Right ventricle myocardium inferior (tissue), 1 donor: ENCODE measurements around the gene CDH20. TPM values are rescaled to one million over a fixed set of nuclear protein-coding genes. Genes with fewer than 3 reads are reported as not detected.

Experiments used
- ATAC-seq: fragments of 200-7000 bp; cut with Tn5 transposase; one replicate; pipeline ENCODE4 v1.9.1; 2020; ENCODE audit warnings: mild to moderate bottlenecking, moderate library complexity
- DNase-seq: peaks from one replicate; pipeline ENCODE4 v3.0.0; 2021; ENCODE audit errors: missing footprints
- intact Hi-C: fragments of 100-400 bp; cut with DNase I; formaldehyde crosslinking; loops from one replicate; pipeline ENCODE4 v1.11.0; 2022
- total RNA-seq: library from RNA; stranded (reverse); fragmentation: NEBNext Ultra II Directional; extraction: Animal tissue kit (Norgen Biotek cat#: 25700); gene quantifications from one replicate; pipeline ENCODE4 v1.2.1, GENCODE V29; 2021
- donor health status: DM: no; HTN: yes; CAD: no; lungs with severe emphysema.

CDH20 gene
- total RNA-seq, 1 donor from 2014 or later: not detected

GRCh38 chr18:61587865-61588264, 254.6 kb downstream of the CDH20 start:
- intact Hi-C loops: loop anchor here (10.0 kb wide), 1 partner anchor 147 kb away; no protein-coding TSS in a partner anchor
- ATAC-seq (no peak), DNase-seq (no peak)

- DNase-seq (no peak), ATAC-seq (peak; percentile 38)
- intact Hi-C loops: loop anchor here (10.0 kb wide), 1 partner anchor 146 kb away; no protein-coding TSS in a partner anchor
These were observed 256.0 kb downstream of the CDH20 start for GRCh38 chr18:61589053-61589723.

GRCh38 chr18:61589724-61590065, 256.5 kb downstream of the CDH20 start:
- intact Hi-C loops: loop anchor here (10.0 kb wide), 1 partner anchor 145 kb away; no protein-coding TSS in a partner anchor
- no peak for DNase-seq
- no peak for ATAC-seq

- intact Hi-C loops: no loop called here
- peak; percentile 58 for ATAC-seq
- DNase-seq: no peak
These were observed 258.0 kb downstream of the CDH20 start for GRCh38 chr18:61591253-61591652.

GRCh38 chr18:61595615-61596251, 262.5 kb downstream of the CDH20 start:
- ATAC-seq: no peak
- intact Hi-C loops: no loop called here
- no peak for DNase-seq

GRCh38 chr18:61596296-61596695, 263.1 kb downstream of the CDH20 start:
- intact Hi-C loops: no loop called here
- DNase-seq: no peak
- ATAC-seq: no peak

- intact Hi-C loops: no loop called here
- DNase-seq (no peak), ATAC-seq (no peak)
These were observed 264.1 kb downstream of the CDH20 start for GRCh38 chr18:61597316-61597715.

- DNase-seq (no peak), ATAC-seq (no peak)
- intact Hi-C loops: no loop called here
These were observed 267.2 kb downstream of the CDH20 start for GRCh38 chr18:61600422-61600821.

GRCh38 chr18:61602836-61603235, 269.6 kb downstream of the CDH20 start:
- intact Hi-C loops: no loop called here
- ATAC-seq: no peak
- DNase-seq: no peak
